GM04504 (cell line): ENCODE measurements around the gene MLPH.

Source experiments
- DNase-seq: peaks from one replicate; pipeline ENCODE4 v3.0.0-alpha.2; 2012; ENCODE audit warnings: low read depth

Gene MLPH

GRCh38 chr2:237546040-237546875 is 59.2 kb downstream of the MLPH start:
- no peak for DNase-seq

- no peak for DNase-seq
Measured at GRCh38 chr2:237546876-237547395, 59.9 kb downstream of the MLPH start.

GRCh38 chr2:237547841-237548416 is 60.9 kb downstream of the MLPH start:
- no peak for DNase-seq

- no peak for DNase-seq
Measured at GRCh38 chr2:237549216-237549615, 62.2 kb downstream of the MLPH start.

DNA sequence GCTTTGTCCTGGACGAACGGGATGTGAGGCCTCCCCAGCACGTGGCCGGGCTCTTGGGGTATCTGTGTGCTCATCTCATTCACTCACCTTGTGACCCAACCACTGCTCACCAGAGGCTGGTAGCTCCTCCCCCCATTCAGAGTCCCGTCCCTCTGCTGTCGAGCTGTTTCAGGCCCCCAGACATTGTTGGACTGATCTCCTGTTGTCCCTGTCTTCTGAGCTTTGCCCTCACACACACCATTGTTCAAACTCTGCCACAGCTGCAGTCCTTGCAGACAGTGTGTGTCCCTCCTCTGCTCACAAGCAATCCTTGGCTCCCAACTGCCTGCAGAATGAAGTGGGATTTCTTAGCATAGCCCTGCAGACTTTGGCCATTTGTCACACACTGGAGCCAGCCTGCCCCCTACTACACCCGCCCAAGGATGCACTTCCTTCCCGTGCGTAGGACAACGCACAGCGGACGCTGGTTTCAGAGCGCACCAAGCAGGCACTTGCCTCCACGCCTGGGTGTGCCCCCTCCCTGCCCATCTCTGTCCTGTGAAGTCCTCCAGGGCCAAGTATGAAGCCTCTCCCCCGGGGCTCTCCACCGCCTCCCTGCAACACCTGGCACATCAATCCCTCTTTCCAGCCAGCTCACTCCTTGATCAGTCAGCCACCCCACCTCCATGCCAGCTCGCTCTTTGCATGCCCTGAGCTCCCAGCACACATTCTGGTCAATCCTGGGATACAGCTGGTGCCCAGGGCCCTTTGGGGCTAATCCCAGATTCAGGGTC is 62.8 kb downstream of the MLPH start:
- DNase-seq = no peak

GRCh38 chr2:237551071-237551574 is 64.1 kb downstream of the MLPH start:
- DNase-seq = no peak

- no peak for DNase-seq
Measured at GRCh38 chr2:237552908-237553307, 65.9 kb downstream of the MLPH start.

- DNase-seq = no peak
Measured at GRCh38 chr2:237553948-237554347, 66.9 kb downstream of the MLPH start.

GRCh38 chr2:237555560-237555959 is 68.5 kb downstream of the MLPH start:
- DNase-seq = no peak

DNA sequence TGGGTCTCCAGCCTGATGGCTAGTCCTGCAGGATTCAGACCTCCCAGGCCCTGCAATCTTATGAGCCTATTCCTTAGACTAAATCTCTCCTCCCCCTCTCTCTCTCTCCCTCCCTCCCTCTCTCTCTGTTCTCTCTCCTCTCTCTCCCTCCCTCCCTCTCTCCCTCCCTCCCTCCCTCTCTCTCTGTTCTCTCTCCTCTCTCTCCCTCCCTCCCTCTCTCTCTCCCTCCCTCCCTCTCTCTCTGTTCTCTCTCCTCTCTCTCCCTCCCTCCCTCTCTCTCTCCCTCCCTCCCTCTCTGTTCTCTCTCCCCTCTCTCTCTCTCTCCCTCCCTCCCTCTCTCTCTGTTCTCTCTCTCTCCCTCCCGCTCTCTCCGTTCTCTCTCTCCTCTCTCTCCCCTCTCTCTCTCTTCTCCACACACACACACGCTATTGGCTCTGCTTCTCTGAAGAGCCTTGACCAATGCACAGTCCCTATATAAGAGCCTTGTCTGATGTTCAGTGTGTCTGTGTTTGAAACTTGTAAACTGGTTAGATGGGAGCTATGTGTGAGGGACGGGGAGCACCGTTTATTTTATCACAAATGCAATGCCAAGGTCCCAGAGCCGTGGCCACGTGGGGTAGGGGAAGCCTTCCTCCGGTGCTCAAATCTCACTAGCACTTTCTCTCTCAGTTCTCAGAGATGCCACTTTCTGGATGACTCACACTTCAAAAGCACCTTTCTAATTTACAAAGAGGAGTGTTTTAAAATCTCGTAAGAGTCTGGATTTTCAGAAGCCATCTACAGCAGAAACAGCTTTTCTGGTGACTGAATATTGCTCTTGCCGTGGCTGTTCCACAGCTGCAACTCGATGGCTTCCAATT is 70.0 kb downstream of the MLPH start:
- no peak for DNase-seq

GRCh38 chr2:237557633-237558015 is 70.6 kb downstream of the MLPH start:
- DNase-seq = no peak

GRCh38 chr2:237558961-237559641 is 72.0 kb downstream of the MLPH start:
- DNase-seq = peak; percentile 37

GRCh38 chr2:237561221-237561620 is 74.2 kb downstream of the MLPH start:
- no peak for DNase-seq

DNA sequence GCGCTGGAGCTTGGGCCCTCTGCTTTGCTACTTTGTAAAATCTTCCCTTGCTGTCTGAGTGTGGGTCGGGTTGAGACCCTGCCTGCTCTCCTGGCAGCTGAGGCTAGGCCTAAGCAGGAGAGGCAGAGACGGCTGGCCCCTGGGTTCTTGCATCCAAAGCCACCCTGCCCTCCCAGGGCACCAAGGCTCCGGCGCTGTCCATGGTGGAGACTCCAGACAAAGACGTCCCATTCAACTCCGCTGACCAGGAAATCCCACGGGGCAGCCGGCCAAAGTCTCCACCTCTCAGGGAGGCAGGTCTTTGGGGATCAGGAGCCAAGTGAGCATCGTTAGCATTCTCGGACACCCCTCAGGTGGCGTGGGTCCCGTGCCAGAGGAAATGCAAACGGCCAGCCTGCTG is 76.8 kb downstream of the MLPH start:
- DNase-seq = no peak

DNA sequence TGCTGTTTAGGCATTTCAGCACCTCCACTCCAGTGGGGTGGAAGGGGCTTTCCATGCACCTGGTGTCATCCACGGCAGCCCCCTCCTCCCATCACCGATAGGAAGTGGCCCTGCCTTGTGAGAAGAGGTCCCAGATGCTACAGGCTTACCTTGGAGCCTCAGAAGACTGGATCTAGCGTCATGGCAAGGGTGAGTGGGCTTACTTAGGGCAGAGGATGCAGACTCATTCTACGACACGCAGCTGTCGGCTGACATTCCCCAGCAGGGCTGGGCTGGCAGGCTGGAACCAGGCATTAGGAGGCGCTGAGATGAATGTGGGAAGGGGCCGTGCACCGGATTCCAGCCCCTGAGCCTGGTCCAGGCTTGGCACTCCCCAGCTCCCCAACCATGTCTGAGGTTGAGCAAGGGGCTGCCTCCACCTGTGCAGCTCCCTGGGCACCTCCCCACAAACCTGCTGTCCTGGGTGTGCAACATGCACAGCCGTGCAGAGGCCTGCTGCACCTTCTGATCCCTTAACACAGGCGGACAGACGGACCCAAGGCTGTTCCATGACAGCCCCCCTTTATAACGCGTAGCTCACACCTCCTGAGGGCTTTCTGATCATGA is 77.6 kb downstream of the MLPH start:
- DNase-seq = no peak

GRCh38 chr2:237565974-237566373 is 78.9 kb downstream of the MLPH start:
- no peak for DNase-seq

- no peak for DNase-seq
Measured at GRCh38 chr2:237566401-237567235, 79.6 kb downstream of the MLPH start, which contains the start of gene PRLH. Gene PRLH, plus strand, starts transcription at chr2:237566574. Its CDS starts 0 bp downstream, at chr2:237566574.

GRCh38 chr2:237567276-237568029 is 80.4 kb downstream of the MLPH start:
- no peak for DNase-seq
